Subcutaneous adipose tissue (tissue), 4 donors: ENCODE measurements around the gene GREB1L. TPM values are rescaled to one million over a fixed set of nuclear protein-coding genes. Genes with fewer than 3 reads are reported as not detected.

Experiments used
- total RNA-seq, 4 donors: library from RNA; depleted of rRNA; stranded (reverse); fragments of >200 nt; gene quantifications; one replicate each; pipeline ENCODE4 v1.1.0, GENCODE V29; 2016
- TF ChIP-seq, protein P1 (sequence below): fragments of 450-650 bp; IDR thresholded peaks from one replicate; pipeline ENCODE4 v1.5.1; 2016; ENCODE audit warnings: low read depth, mild to moderate bottlenecking, control low read depth, antibody characterized with exemption, moderate library complexity

GREB1L gene
- total RNA-seq, 4 donors from 2014 or later = 10.0 to 39.7 (median 26.0) TPM

- TF ChIP-seq, protein P1, sequence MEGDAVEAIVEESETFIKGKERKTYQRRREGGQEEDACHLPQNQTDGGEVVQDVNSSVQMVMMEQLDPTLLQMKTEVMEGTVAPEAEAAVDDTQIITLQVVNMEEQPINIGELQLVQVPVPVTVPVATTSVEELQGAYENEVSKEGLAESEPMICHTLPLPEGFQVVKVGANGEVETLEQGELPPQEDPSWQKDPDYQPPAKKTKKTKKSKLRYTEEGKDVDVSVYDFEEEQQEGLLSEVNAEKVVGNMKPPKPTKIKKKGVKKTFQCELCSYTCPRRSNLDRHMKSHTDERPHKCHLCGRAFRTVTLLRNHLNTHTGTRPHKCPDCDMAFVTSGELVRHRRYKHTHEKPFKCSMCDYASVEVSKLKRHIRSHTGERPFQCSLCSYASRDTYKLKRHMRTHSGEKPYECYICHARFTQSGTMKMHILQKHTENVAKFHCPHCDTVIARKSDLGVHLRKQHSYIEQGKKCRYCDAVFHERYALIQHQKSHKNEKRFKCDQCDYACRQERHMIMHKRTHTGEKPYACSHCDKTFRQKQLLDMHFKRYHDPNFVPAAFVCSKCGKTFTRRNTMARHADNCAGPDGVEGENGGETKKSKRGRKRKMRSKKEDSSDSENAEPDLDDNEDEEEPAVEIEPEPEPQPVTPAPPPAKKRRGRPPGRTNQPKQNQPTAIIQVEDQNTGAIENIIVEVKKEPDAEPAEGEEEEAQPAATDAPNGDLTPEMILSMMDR = no peak
These were observed 22.6 kb downstream of the GREB1L start for GRCh38 chr18:21264651-21265050.

DNA sequence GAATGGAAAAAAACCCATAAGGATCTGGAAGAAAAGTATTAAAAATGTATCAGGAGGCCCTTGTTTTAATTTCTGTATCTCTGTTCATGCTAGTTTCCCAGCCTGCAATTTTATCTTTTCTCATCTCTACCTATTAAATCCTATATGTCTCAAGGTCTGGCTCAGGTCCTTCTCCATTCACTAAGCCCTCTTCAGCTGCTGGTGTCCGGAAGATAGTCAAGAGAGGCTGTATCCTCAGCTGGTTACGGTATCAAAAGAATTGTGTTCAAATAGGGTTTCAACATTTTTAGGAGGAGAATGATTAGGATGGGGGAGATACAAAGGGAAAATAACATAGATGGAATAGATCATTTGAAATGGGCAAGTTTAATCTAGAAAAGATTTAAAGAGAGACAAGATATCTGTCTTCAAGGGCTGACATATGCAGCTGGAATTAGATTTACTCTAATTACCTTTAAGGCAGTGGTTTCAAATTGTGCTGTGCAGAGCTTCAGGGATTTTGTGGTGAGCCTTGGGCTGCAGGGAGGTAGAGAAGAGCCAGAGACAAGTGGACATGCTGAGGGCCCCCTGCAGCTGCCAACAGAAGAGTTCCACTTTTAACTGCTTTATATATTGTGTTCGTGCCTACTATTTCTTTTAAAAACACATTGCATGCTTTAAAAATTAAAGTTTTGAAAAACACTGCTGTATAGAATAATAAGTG, 24.1 kb downstream of the GREB1L start:
- TF ChIP-seq, protein P1 = no peak

- TF ChIP-seq, protein P1 = no peak
These were observed 25.4 kb downstream of the GREB1L start for GRCh38 chr18:21267400-21267799.

GRCh38 chr18:21269349-21269748, 27.3 kb downstream of the GREB1L start:
- TF ChIP-seq, protein P1 = no peak

DNA sequence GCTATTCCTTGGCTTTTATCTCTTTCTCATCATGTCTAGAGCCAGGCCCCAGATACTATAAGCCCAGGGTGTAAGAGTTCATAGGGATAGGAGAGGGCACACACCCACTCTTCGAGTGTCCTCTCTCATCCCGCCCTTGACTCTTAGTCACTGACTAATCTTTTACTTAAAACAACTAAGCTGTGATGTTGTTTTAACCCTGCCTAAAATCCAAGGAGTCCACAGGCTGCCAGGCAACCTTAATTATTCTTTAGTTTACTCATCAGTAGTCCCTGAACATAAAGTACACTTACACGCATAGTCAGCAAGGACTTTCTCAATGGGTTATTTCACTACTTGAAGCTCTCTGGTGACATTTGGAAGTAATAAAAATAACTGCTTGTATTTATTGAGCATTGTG, 28.4 kb downstream of the GREB1L start:
- TF ChIP-seq, protein P1 = no peak

DNA sequence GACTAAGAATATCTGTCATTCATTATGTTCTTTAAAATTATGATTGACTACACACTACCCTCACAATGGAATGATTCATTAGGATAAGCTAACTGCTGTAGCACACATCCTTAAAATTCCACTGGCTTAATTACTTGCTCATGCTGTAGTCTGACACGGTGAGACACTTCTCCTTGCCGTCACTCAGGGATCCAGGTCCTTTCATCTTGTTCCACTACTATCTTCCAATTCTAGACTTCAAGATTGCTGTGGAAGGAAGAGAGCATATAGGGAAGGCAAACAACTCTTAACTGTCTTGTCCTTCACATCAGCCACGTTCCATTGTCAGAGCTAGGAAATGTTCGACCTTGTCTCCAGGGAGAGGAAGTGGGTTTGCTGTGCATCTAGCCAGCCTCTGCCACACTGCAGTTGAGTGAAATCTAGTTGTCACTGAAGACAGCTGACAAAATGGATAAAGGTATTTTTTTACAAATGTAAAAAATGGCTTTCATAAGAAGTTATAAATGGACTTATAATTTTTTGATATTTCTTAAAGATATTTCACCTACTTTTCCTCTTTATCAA, 30.1 kb downstream of the GREB1L start:
- TF ChIP-seq, protein P1 = no peak

- TF ChIP-seq, protein P1 = no peak
These were observed 31.5 kb downstream of the GREB1L start for GRCh38 chr18:21273568-21273967.
